HG02973 (cell line): Measurements from ENCODE around the gene IGFBP3.

Experiments used
- ATAC-seq: cut with Tn5 transposase; IDR thresholded peaks from one replicate; pipeline ENCODE4 v1.9.1; 2021; ENCODE audit warnings: moderate library complexity; ENCODE audit not compliant: unreplicated experiment

Gene IGFBP3

DNA sequence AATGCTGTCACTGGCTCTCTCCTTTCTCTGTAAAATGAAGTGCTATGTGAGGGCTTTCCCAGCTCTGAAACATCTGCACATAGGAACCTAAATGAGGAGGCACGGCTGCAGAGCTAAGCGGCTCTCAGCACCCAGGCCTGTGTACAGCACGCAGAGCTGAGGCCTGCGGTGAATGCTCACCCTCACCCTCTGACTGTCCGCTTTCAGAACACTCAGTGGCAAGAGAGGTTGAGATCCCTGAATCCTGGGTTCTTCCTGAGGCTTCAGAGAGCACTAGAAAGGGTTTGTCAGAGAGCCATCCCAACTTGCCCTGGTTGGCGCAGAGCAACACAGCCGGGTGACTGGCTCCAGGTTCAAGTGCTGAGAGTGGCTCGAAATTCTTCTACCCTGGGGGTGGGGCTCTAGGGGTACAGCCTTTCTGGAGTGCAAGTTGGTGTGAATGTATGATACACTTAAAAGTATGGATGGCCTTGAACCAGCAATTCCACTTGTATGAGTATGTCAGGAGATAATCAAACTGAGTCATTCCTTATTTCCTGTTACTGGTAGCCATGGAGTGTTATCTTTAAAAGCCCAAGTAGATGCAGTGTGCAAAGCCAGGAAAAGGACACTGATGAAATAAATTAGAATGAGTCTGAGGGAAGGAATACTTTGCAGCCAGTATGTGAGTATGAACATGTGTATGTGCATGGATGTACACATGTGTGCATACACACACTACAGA is 46.5 kb downstream of the IGFBP3 start:
- no peak for ATAC-seq

DNA sequence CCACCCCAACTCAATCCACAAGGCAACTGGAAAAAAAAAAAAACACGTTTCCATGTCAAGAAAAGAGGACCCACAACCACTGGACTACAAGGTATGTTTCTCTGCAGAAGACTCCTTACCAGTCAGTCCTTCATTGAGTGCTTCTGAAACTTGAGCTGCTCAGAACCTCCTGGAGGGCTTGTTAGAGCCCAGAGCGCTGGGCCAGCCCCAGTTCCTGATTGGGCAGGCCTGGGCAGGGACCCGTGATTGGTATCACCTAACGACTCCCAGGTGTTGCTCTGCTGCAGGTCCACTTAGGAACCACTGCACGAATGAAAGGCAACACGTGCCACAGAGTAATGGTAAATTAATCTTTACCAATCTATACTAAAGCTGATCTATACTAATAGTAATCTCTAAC is 47.7 kb downstream of the IGFBP3 start:
- ATAC-seq, result no peak

DNA sequence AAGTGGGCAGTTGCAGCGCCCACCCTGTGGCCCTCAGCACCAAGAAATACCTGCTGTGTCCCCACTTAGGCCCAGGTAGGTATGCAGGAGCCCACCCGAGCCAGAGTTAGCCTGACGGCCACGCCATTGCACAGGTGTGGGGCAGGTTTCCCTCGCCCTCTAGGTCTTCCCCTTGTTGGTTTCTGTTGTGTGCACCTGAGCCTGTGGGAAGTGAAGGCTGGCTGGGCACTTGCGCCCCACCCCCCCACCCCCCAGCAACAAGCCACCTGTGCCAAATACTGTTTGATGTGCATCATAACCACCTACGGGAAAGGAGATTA is 48.1 kb downstream of the IGFBP3 start, which contains the start of gene CCDC201:
Gene CCDC201, minus strand, starts transcription at position 48 of the 320 bp plus-strand sequence. CDS start 75 bp downstream, outside the sequence.
- no peak for ATAC-seq

DNA sequence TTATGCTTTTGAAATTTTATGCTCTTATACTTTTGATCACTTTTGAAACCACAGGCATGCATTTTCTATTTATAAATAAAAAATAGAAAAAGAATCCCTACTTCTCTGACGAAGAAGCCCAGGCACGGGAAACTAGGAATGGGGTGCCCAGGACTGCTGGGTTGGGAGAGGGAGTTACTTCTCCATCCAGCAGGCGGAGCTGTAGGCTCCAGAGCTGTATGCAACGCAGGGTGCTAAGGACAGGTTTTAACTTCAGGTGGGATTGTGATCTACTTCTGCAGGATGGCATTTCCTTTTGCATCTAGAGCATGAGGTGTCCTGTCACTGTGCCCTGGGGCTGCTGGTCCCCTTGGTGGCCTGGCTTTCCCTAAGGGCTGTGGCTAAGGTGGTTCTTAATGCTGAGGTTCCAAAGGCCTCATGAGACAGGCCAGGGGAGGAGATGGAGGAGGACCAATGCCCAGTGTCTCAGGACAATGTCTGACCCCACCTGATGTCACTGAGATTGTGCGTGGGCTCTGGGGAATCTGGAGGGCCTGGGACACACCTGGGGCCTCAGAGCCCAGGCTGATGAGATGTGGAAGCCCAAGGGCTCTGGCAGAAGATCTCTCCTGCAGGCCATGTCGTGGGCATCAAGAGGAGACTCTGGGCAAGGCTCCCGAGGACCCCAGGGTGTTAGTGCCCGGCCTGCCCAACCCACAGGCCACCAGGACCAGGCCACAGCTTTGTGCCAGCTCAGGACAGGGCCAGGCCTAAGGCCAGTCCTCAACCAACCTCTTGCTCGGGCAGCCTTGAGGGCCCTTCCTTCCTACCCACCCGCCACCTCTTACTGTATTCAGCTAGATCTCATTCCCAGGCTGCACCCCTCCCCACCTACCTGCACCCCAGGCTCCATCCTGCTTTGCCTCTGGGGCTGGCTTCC is 48.7 kb downstream of the IGFBP3 start:
- ATAC-seq, result no peak

DNA sequence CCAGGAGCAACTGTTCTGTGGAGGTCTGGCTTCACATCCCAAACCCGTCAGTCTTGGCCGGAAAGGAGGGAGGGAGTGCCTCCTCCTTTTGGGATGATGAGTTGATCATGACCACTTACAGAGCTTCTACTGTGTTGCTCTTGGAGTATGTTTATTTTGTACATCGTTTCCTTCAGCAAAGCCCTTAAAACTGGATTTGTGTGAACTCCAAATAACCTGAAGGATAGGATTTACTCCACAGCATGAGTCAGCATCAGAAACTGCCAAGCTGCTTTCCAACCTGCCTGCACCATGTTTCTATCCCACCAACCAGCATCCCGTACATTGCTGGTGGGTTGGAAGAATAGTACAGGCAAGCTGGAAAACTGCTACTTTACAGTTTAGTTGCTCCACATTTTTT is 51.6 kb downstream of the IGFBP3 start:
- no peak for ATAC-seq

DNA sequence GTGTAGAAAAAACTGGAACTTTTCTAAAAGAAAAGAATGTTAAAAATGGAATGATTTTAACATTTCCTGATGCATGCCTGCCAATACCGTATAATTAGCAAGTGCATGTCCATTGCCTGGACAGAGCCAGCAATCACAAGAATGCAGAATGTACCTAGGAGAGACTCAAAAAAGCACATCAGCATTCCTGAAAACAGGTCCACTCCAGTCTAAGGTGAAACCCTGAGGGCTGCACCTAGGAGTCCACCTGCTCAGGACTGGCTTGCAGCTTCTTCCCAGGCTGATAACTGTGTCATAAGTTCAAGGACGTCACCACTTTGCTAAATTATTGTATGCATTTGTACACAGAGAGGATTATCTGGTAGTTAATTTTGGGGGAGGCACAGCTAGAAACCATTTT is 53.6 kb downstream of the IGFBP3 start:
- ATAC-seq, result no peak

DNA sequence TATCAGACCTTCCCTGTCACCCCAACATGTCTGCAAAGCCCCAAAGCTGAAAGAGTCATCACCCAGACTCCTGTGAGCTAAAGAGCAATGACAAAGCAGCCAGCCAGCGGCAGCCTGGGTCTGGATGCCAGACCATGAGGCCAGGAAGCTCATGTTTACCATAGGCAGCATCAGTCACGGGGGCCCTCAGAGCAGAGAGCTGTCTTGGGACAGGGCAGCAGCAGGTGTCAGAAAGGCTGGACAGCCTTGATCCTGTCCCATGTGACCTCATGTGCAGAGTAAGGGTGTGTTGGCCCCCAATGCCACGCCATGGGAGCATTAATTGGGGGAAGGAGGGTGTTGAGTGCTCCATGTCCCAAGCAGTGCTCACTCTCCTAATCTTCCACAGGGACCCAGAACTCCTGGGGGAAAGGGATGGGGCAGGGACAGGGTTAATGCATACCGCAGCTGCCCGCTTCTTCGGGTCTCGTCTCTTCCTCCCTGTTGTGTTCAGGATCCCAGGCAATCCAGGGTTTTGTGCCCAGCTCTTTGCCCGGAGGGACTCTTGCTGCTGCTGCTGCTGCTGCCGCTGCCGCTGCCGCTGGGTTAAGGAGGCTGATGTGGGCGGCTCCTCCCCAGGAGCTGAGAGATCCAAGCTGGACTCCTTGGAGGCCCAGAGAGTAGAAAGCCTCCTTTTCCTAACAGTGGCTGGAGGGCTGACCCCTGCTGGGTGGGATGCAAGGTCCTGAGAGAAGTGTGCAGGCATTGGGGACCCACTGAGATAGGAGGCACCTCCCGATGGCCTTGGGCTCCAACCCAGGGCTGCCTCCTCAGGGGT is 55.3 kb downstream of the IGFBP3 start:
- ATAC-seq, result no peak

DNA sequence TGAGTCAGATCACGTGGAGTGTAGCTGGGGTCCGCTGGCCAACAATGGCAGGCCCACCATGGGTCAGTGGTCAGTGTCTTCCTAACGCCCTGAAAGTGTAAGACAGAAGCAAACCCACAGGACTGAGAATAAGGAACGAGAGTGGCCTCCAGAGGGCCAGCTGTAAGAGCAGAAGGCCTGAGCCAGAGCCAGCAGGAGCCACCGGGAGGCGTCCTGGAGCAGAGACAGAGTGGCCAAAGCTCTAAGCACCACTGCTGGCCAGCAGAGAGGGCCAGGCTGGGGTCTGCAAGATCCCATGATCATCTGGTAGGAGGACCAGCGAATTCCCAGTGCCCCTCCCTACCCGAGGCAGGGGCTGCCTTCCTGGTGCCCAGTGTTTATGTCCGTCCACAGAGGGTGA is 57.4 kb downstream of the IGFBP3 start:
- ATAC-seq, result no peak
